ENCODE measurements around the gene DAP3. TPM values are rescaled to one million over a fixed set of nuclear protein-coding genes. Genes with fewer than 3 reads are reported as not detected.
"Not testable (repeated sequence)": the region's sequence is repeated elsewhere in the genome, so short reads cannot be mapped to it uniquely, and the experiment has no call there.

Gene DAP3
- total RNA-seq, 1 donor from 2014 or later = 88.3 TPM

- no peak overlapping the region for H3K4me3 Mint-ChIP-seq (ENCODE audit: unreplicated experiment)
- TF ChIP-seq, protein P1, sequence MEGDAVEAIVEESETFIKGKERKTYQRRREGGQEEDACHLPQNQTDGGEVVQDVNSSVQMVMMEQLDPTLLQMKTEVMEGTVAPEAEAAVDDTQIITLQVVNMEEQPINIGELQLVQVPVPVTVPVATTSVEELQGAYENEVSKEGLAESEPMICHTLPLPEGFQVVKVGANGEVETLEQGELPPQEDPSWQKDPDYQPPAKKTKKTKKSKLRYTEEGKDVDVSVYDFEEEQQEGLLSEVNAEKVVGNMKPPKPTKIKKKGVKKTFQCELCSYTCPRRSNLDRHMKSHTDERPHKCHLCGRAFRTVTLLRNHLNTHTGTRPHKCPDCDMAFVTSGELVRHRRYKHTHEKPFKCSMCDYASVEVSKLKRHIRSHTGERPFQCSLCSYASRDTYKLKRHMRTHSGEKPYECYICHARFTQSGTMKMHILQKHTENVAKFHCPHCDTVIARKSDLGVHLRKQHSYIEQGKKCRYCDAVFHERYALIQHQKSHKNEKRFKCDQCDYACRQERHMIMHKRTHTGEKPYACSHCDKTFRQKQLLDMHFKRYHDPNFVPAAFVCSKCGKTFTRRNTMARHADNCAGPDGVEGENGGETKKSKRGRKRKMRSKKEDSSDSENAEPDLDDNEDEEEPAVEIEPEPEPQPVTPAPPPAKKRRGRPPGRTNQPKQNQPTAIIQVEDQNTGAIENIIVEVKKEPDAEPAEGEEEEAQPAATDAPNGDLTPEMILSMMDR (IDR thresholded peaks at IDR 0.05; ENCODE audit: partially characterized antibody, unreplicated experiment) = no peak
Measured at GRCh38 chr1:155703216-155703615, 14.3 kb downstream of the DAP3 start.

GRCh38 chr1:155704414-155704813, 15.5 kb downstream of the DAP3 start:
- DNase-seq; H3K9me3 Mint-ChIP-seq (ENCODE audit: unreplicated experiment); H3K4me3 Mint-ChIP-seq (ENCODE audit: unreplicated experiment); H3K27me3 Mint-ChIP-seq (ENCODE audit: unreplicated experiment); H3K27ac Mint-ChIP-seq (ENCODE audit: unreplicated experiment); H3K4me1 Mint-ChIP-seq (ENCODE audit: low read depth, unreplicated experiment); H3K36me3 Mint-ChIP-seq (ENCODE audit: unreplicated experiment): not testable (repeated sequence)

More at GRCh38 chr1:155703216-155703615, 14.3 kb downstream of the DAP3 start:
- Mint-ChIP-seq H3K9me3 (ENCODE audit: unreplicated experiment) (peaks cover 2% of the 10 kb centered on the region), H3K27ac (ENCODE audit: unreplicated experiment) (no peak overlapping the region), H3K4me1 (ENCODE audit: low read depth, unreplicated experiment) (peaks cover 2% of the 10 kb centered on the region), H3K27me3 (ENCODE audit: unreplicated experiment) (peaks cover 5% of the 10 kb centered on the region), H3K36me3 (ENCODE audit: unreplicated experiment) (peaks cover 8% of the 10 kb centered on the region)
- DNase-seq = no peak

GRCh38 chr1:155706139-155706538, 17.2 kb downstream of the DAP3 start:
- Mint-ChIP-seq H3K27ac (ENCODE audit: unreplicated experiment) (no peak overlapping the region), H3K4me1 (ENCODE audit: low read depth, unreplicated experiment) (no peaks in the 10 kb centered on the region), H3K27me3 (ENCODE audit: unreplicated experiment) (peaks cover 2% of the 10 kb centered on the region), H3K36me3 (ENCODE audit: unreplicated experiment) (peaks cover 4% of the 10 kb centered on the region), H3K9me3 (ENCODE audit: unreplicated experiment) (no peaks in the 10 kb centered on the region), H3K4me3 (ENCODE audit: unreplicated experiment) (no peak overlapping the region)
- no peak for DNase-seq
- TF ChIP-seq, protein P1 (IDR thresholded peaks at IDR 0.05; ENCODE audit: partially characterized antibody, unreplicated experiment) = no peak

- Mint-ChIP-seq H3K36me3 (ENCODE audit: unreplicated experiment) (peaks cover 4% of the 10 kb centered on the region), H3K4me3 (ENCODE audit: unreplicated experiment) (no peak overlapping the region), H3K27me3 (ENCODE audit: unreplicated experiment) (peaks cover 1% of the 10 kb centered on the region), H3K4me1 (ENCODE audit: low read depth, unreplicated experiment) (no peaks in the 10 kb centered on the region), H3K27ac (ENCODE audit: unreplicated experiment) (no peak overlapping the region), H3K9me3 (ENCODE audit: unreplicated experiment) (no peaks in the 10 kb centered on the region)
- TF ChIP-seq, protein P1 (IDR thresholded peaks at IDR 0.05; ENCODE audit: partially characterized antibody, unreplicated experiment) = no peak
- DNase-seq = no peak
Measured at GRCh38 chr1:155709391-155709790, 20.5 kb downstream of the DAP3 start.

DNA sequence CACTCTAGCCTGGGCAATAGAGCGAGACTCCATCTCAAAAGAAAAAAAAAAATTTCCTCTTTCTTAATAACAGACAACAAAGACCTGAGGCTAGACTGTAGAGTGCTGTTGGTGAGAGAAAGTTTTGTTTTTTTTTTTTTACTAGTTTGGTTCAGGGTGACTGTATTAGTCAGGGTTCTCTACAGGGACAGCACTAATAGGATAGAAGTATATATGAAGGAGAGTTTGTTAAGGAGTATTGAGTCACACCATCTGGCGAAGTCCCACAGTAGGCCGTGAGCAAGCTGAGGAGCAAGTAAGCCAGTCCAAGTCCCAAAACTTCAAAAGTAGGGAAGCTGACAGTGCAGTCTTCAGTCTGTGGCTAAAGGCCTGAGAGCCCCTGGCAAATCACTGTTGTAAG, 22.6 kb downstream of the DAP3 start:
- H3K9me3 Mint-ChIP-seq (ENCODE audit: unreplicated experiment); DNase-seq; H3K4me3 Mint-ChIP-seq (ENCODE audit: unreplicated experiment); H3K36me3 Mint-ChIP-seq (ENCODE audit: unreplicated experiment); H3K27ac Mint-ChIP-seq (ENCODE audit: unreplicated experiment); H3K27me3 Mint-ChIP-seq (ENCODE audit: unreplicated experiment); H3K4me1 Mint-ChIP-seq (ENCODE audit: low read depth, unreplicated experiment): not testable (repeated sequence)

- H3K4me3 Mint-ChIP-seq (ENCODE audit: unreplicated experiment); H3K4me1 Mint-ChIP-seq (ENCODE audit: low read depth, unreplicated experiment); H3K9me3 Mint-ChIP-seq (ENCODE audit: unreplicated experiment); H3K27ac Mint-ChIP-seq (ENCODE audit: unreplicated experiment); H3K36me3 Mint-ChIP-seq (ENCODE audit: unreplicated experiment); H3K27me3 Mint-ChIP-seq (ENCODE audit: unreplicated experiment); DNase-seq: not testable (repeated sequence)
Measured at GRCh38 chr1:155712636-155713035, 23.7 kb downstream of the DAP3 start.

DNA sequence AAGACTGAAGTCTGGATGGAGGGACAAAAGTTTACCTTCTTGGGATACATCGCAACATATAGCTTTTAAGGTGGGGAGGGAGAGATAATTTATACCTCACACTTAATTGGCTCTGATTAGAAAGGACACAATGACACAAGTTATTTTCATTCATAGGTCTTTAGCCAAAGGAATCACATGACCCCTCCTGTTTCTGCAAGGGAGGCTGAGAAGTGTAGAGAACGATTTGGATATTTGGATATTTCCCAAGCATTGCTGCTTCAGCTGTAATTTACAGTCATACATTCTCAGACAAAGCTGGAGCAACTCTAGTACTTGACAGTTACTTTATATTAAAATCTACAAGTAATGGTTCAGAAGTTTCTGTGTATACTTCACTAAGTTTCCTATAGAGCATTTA, 24.2 kb downstream of the DAP3 start:
- Mint-ChIP-seq H3K4me1 (ENCODE audit: low read depth, unreplicated experiment) (no peaks in the 10 kb centered on the region), H3K27me3 (ENCODE audit: unreplicated experiment) (peaks cover 3% of the 10 kb centered on the region), H3K4me3 (ENCODE audit: unreplicated experiment) (no peak overlapping the region), H3K36me3 (ENCODE audit: unreplicated experiment) (peaks cover 4% of the 10 kb centered on the region), H3K27ac (ENCODE audit: unreplicated experiment) (no peak overlapping the region), H3K9me3 (ENCODE audit: unreplicated experiment) (no peaks in the 10 kb centered on the region)
- DNase-seq = no peak
- TF ChIP-seq, protein P1 (IDR thresholded peaks at IDR 0.05; ENCODE audit: partially characterized antibody, unreplicated experiment) = no peak

DNA sequence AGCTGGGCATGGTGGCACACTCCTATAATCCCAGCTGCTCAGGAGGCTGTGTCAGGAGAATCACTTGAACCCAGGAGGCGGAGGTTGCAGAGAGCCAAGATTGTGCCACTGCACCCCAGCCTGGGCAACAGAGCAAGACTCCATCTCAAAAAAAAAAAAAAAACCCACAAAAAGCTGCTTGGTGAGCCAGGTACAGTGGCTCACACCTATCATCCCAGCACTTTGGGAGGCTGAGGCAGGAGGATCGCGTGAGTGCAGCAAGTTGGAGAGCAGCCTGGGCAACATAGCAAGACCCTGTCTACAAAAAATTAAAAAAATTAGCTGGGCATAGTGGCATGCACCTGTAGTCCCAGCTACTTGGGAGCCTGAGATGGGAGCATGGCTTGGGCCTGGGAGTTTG, 26.2 kb downstream of the DAP3 start:
- H3K9me3 Mint-ChIP-seq (ENCODE audit: unreplicated experiment); H3K36me3 Mint-ChIP-seq (ENCODE audit: unreplicated experiment); H3K27ac Mint-ChIP-seq (ENCODE audit: unreplicated experiment); H3K4me1 Mint-ChIP-seq (ENCODE audit: low read depth, unreplicated experiment); H3K27me3 Mint-ChIP-seq (ENCODE audit: unreplicated experiment); DNase-seq; H3K4me3 Mint-ChIP-seq (ENCODE audit: unreplicated experiment): not testable (repeated sequence)

All from glutamatergic neuron (in vitro differentiated cells).